Esophagus muscularis mucosa (tissue), 3 donors: ENCODE data around the gene ZNF556.

Source experiments
- CTCF ChIP-seq, 3 experiments: fragments of 200-600 bp in 2 of 3; fragments of 450-650 bp in 1 of 3; sonication (generic) in 2 of 3; IDR thresholded peaks; one replicate each; pipeline ENCODE4 v1.5.1; 2017 to 2019; ENCODE audit warnings: antibody characterized with exemption in 3 of 3, mild to moderate bottlenecking in 2 of 3, moderate library complexity in 1 of 3
- POLR2A ChIP-seq: fragments of 450-650 bp; IDR thresholded peaks from one replicate; pipeline ENCODE4 v1.6.1; 2017; ENCODE audit warnings: antibody characterized with exemption, moderate library complexity, mild to moderate bottlenecking, low read depth
- POLR2AphosphoS5 ChIP-seq, 2 donors: sonication (generic); formaldehyde crosslinking; IDR thresholded peaks; one replicate each; pipeline ENCODE4 v1.6.1; 2017; ENCODE audit warnings: antibody characterized with exemption in 2 of 2

- TF ChIP-seq CTCF (IDR thresholded peaks at IDR 0.05) (no peak), POLR2A (no peak), POLR2AphosphoS5 (IDR thresholded peaks at IDR 0.05) (no peak)
These were observed 43.5 kb upstream of the ZNF556 start for GRCh38 chr19:2823646-2824045.
